ENCODE measurements around the gene UCK2. TPM values are rescaled to one million over a fixed set of nuclear protein-coding genes. Genes with fewer than 3 reads are reported as not detected.

UCK2 gene
- total RNA-seq, 2 donors from 2014 or later = 65.8 to 73.6 TPM

- 42 to 50% methylated on average over 4 to 5 of the region's 5 CpGs for WGBS, 2 experiments (ENCODE audit: insufficient coverage in 1 of 2, insufficient read length in 1 of 2)
- Histone ChIP-seq H3K27me3 (ENCODE audit: control insufficient read depth, insufficient read depth, low read length, poor library complexity, severe bottlenecking) (no peaks in the 10 kb centered on the region), H3K4me1 (ENCODE audit: control insufficient read depth, insufficient read depth, low read length) (peaks cover 35% of the 10 kb centered on the region), H3K4me3 (ENCODE audit: low read length) (peak overlapping the region; percentile 22), H3K36me3 (ENCODE audit: control insufficient read depth, insufficient read depth, low read length) (no peaks in the 10 kb centered on the region), H3K27ac (ENCODE audit: low read depth, low read length) (no peak overlapping the region), H3K9me3 (ENCODE audit: control insufficient read depth, low read length) (no peaks in the 10 kb centered on the region), H3K9ac (ENCODE audit: extremely low read depth, low read length, poor library complexity, severe bottlenecking) (no peak overlapping the region)
- Mint-ChIP-seq H3K36me3 (ENCODE audit: low read depth) (peaks cover 5% of the 10 kb centered on the region), H3K9me3 (no peaks in the 10 kb centered on the region), H3K4me3 (no peak overlapping the region), H3K27ac (no peak overlapping the region), H3K4me1 (peaks cover 61% of the 10 kb centered on the region), H3K27me3 (ENCODE audit: insufficient read depth) (no peaks in the 10 kb centered on the region)
- peak; percentile 55 for DNase-seq
- no peak for TF ChIP-seq CTCF (conservative IDR thresholded peaks at IDR 0.05)
Measured at GRCh38 chr1:165842671-165843129, 15.3 kb downstream of the UCK2 start.

GRCh38 chr1:165843304-165843703 is 15.9 kb downstream of the UCK2 start:
- Histone ChIP-seq H3K4me1 (ENCODE audit: control insufficient read depth, insufficient read depth, low read length) (peaks cover 35% of the 10 kb centered on the region), H3K27me3 (ENCODE audit: control insufficient read depth, insufficient read depth, low read length, poor library complexity, severe bottlenecking) (no peaks in the 10 kb centered on the region), H3K9me3 (ENCODE audit: control insufficient read depth, low read length) (peaks cover 4% of the 10 kb centered on the region), H3K36me3 (ENCODE audit: control insufficient read depth, insufficient read depth, low read length) (no peaks in the 10 kb centered on the region), H3K4me3 (ENCODE audit: low read length) (no peak overlapping the region), H3K9ac (ENCODE audit: extremely low read depth, low read length, poor library complexity, severe bottlenecking) (no peak overlapping the region), H3K27ac (ENCODE audit: low read depth, low read length) (no peak overlapping the region)
- Mint-ChIP-seq H3K4me3 (no peak overlapping the region), H3K36me3 (ENCODE audit: low read depth) (peaks cover 6% of the 10 kb centered on the region), H3K27me3 (ENCODE audit: insufficient read depth) (no peaks in the 10 kb centered on the region), H3K4me1 (peaks cover 61% of the 10 kb centered on the region), H3K9me3 (peaks cover 2% of the 10 kb centered on the region), H3K27ac (no peak overlapping the region)
- no peak for TF ChIP-seq CTCF (conservative IDR thresholded peaks at IDR 0.05)
- DNase-seq = peak; percentile 13
- 78 to 80% methylated on average over 1 of the region's 1 CpG for WGBS, 2 experiments (ENCODE audit: insufficient coverage in 1 of 2, insufficient read length in 1 of 2)

- peak overlapping the region; percentile 14 for H3K4me3 Mint-ChIP-seq
- 61 to 72% methylated on average over 10 to 11 of the region's 11 CpGs for WGBS, 2 experiments (ENCODE audit: insufficient coverage in 1 of 2, insufficient read length in 1 of 2)
- no peaks in the 10 kb centered on the region for H3K27me3 ChIP-seq (ENCODE audit: control insufficient read depth, insufficient read depth, low read length, poor library complexity, severe bottlenecking)
- peaks cover 4% of the 10 kb centered on the region for H3K36me3 ChIP-seq (ENCODE audit: control insufficient read depth, insufficient read depth, low read length)
- no peak overlapping the region for H3K27ac ChIP-seq (ENCODE audit: low read depth, low read length)
- H3K27me3 Mint-ChIP-seq (ENCODE audit: insufficient read depth) = no peaks in the 10 kb centered on the region
- peak overlapping the region; percentile 81 for H3K27ac Mint-ChIP-seq
- H3K9ac ChIP-seq (ENCODE audit: extremely low read depth, low read length, poor library complexity, severe bottlenecking) = no peak overlapping the region
- H3K36me3 Mint-ChIP-seq (ENCODE audit: low read depth) = peaks cover 14% of the 10 kb centered on the region
- peaks cover 9% of the 10 kb centered on the region for H3K9me3 ChIP-seq (ENCODE audit: control insufficient read depth, low read length)
- TF ChIP-seq CTCF (conservative IDR thresholded peaks at IDR 0.05) = no peak
- H3K4me1 ChIP-seq (ENCODE audit: control insufficient read depth, insufficient read depth, low read length) = peaks cover 35% of the 10 kb centered on the region
- H3K4me1 Mint-ChIP-seq = peaks cover 65% of the 10 kb centered on the region
- no peak overlapping the region for H3K4me3 ChIP-seq (ENCODE audit: low read length)
- DNase-seq = peak; percentile 69
- H3K9me3 Mint-ChIP-seq = peaks cover 2% of the 10 kb centered on the region
Measured at GRCh38 chr1:165844114-165844798, 16.8 kb downstream of the UCK2 start.

Measured in endodermal cell (in vitro differentiated cells).